H1 (cell line): ENCODE measurements around the gene TMEM106A.
"Not testable (repeated sequence)": the region's sequence is repeated elsewhere in the genome, so short reads cannot be mapped to it uniquely, and the experiment has no call there.

Source experiments
- BACH1 ChIP-seq: IDR thresholded peaks from 2 replicates; pipeline ENCODE4 v1.6.1; 2012; ENCODE audit warnings: low read length, improper control_type of control experiment
- HDAC2 ChIP-seq, 2 experiments: fragments of 300-600 bp in 1 of 2; sonication (generic) in 1 of 2; IDR thresholded peaks; 2 replicates each; pipeline ENCODE4 v1.6.1; 2011 to 2012; ENCODE audit warnings: low read depth in 2 of 2, low read length in 2 of 2, mild to moderate bottlenecking in 2 of 2, moderate library complexity in 2 of 2, borderline replicate concordance in 1 of 2, inconsistent platforms in 1 of 2
- JUN ChIP-seq: IDR thresholded peaks from 2 replicates; pipeline ENCODE4 v1.6.1; 2011; ENCODE audit warnings: low read depth, mild to moderate bottlenecking, improper control_type of control experiment, low read length
- KDM5A ChIP-seq: fragments of 200-600 bp; IDR thresholded peaks from 2 replicates; pipeline ENCODE4 v1.7.1; 2012; ENCODE audit warnings: mild to moderate bottlenecking, low read length, inconsistent platforms, mixed read lengths
- NRF1 ChIP-seq: IDR thresholded peaks from 2 replicates; pipeline ENCODE4 v1.6.1; 2011; ENCODE audit warnings: mild to moderate bottlenecking, low read depth, low read length, improper control_type of control experiment
- POLR2A ChIP-seq, 2 experiments: IDR thresholded peaks; 1 replicate in 1 of 2; 2 replicates in 1 of 2; pipeline ENCODE4 v1.6.1; 2011; ENCODE audit warnings: low read depth in 2 of 2, low read length in 2 of 2, mild to moderate bottlenecking in 2 of 2; ENCODE audit errors: control extremely low read depth in 1 of 2
- POLR2AphosphoS5 ChIP-seq: IDR thresholded peaks from 2 replicates; pipeline ENCODE4 v1.6.1; 2011; ENCODE audit warnings: low read depth, low read length
- RAD21 ChIP-seq, 2 experiments: IDR thresholded peaks in 1 of 2; conservative IDR thresholded peaks in 1 of 2; 2 replicates each; pipeline ENCODE4 v1.6.1; 2011; ENCODE audit warnings: low read depth in 2 of 2, low read length in 2 of 2, improper control_type of control experiment in 1 of 2, inconsistent platforms in 1 of 2, mild to moderate bottlenecking in 1 of 2, moderate library complexity in 1 of 2
- SUZ12 ChIP-seq: fragments of 200-600 bp; sonication (generic); IDR thresholded peaks from 2 replicates; pipeline ENCODE4 v1.6.1; 2012; ENCODE audit warnings: mild to moderate bottlenecking, inconsistent platforms, low read length, moderate library complexity, mixed read lengths
- TF ChIP-seq, protein P1 (sequence below), 3 experiments: IDR thresholded peaks; 1 replicate in 2 of 3; 2 replicates in 1 of 3; pipeline versions ENCODE4 v1.5.1 to v1.6.1; 2011; ENCODE audit warnings: low read length in 3 of 3, mild to moderate bottlenecking in 3 of 3, inconsistent platforms in 2 of 3, low read depth in 1 of 3, moderate library complexity in 1 of 3; ENCODE audit not compliant: insufficient read depth in 1 of 3; ENCODE audit errors: control extremely low read depth in 1 of 3
- TF ChIP-seq, protein P2 (sequence below): IDR thresholded peaks from 2 replicates; pipeline ENCODE4 v1.6.1; 2012; ENCODE audit warnings: inconsistent platforms

- not testable (repeated sequence) for TF ChIP-seq BACH1; POLR2A (IDR thresholded peaks at IDR 0.05; ENCODE audit: control extremely low read depth in 1 of 2, low read depth in 2 of 2, low read length in 2 of 2); RAD21 (IDR thresholded peaks at IDR 0.05 in 1 of 2, conservative IDR thresholded peaks at IDR 0.05 in 1 of 2; ENCODE audit: low read depth in 2 of 2, low read length in 2 of 2); NRF1; POLR2AphosphoS5; HDAC2 (IDR thresholded peaks at IDR 0.05; ENCODE audit: borderline replicate concordance in 1 of 2, low read depth in 2 of 2, low read length in 2 of 2); JUN; KDM5A; SUZ12
- TF ChIP-seq, protein P1, sequence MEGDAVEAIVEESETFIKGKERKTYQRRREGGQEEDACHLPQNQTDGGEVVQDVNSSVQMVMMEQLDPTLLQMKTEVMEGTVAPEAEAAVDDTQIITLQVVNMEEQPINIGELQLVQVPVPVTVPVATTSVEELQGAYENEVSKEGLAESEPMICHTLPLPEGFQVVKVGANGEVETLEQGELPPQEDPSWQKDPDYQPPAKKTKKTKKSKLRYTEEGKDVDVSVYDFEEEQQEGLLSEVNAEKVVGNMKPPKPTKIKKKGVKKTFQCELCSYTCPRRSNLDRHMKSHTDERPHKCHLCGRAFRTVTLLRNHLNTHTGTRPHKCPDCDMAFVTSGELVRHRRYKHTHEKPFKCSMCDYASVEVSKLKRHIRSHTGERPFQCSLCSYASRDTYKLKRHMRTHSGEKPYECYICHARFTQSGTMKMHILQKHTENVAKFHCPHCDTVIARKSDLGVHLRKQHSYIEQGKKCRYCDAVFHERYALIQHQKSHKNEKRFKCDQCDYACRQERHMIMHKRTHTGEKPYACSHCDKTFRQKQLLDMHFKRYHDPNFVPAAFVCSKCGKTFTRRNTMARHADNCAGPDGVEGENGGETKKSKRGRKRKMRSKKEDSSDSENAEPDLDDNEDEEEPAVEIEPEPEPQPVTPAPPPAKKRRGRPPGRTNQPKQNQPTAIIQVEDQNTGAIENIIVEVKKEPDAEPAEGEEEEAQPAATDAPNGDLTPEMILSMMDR (IDR thresholded peaks at IDR 0.05; ENCODE audit: control extremely low read depth in 1 of 3, insufficient read depth in 1 of 3, low read depth in 1 of 3, low read length in 3 of 3): not testable (repeated sequence)
- TF ChIP-seq, protein P2, sequence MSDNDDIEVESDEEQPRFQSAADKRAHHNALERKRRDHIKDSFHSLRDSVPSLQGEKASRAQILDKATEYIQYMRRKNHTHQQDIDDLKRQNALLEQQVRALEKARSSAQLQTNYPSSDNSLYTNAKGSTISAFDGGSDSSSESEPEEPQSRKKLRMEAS: not testable (repeated sequence)
Observed at GRCh38 chr17:43240596-43241352, 29.1 kb downstream of the TMEM106A start.
